SK-N-SH treated with all-trans-retinoic acid at 6 μM for 48 hours (cell line): ENCODE measurements around the gene SPART.

Source experiments
- CSRNP3 ChIP-seq: fragments of 250-450 bp; sonication (Bioruptor Pico); IDR thresholded peaks from 2 replicates; pipeline ENCODE4 v1.5.1; 2021; ENCODE audit warnings: mild to moderate bottlenecking, moderate library complexity
- ISL1 ChIP-seq: fragments of 250-450 bp; sonication (Bioruptor Pico); IDR thresholded peaks from 2 replicates; pipeline ENCODE4 v2.1.2; 2022; ENCODE audit warnings: mild to moderate bottlenecking, moderate library complexity
- PATZ1 ChIP-seq: fragments of 250-450 bp; sonication (Bioruptor Pico); IDR thresholded peaks from 2 replicates; pipeline ENCODE4 v1.8.0; 2020; ENCODE audit warnings: mild to moderate bottlenecking, moderate library complexity, borderline replicate concordance
- RARB ChIP-seq: fragments of 250-450 bp; sonication (Bioruptor Pico); IDR thresholded peaks from 2 replicates; pipeline ENCODE4 v1.8.0; 2021; ENCODE audit warnings: mild to moderate bottlenecking, moderate library complexity
- ZFP30 ChIP-seq: fragments of 450-650 bp; formaldehyde crosslinking; IDR thresholded peaks from 2 replicates; pipeline ENCODE4 v1.5.0; 2022; ENCODE audit warnings: mild to moderate bottlenecking, moderate library complexity
- ZNF8 ChIP-seq: fragments of 450-650 bp; formaldehyde crosslinking; IDR thresholded peaks from 2 replicates; pipeline ENCODE4 v1.5.0; 2020; ENCODE audit warnings: mild to moderate bottlenecking, moderate library complexity

- TF ChIP-seq CSRNP3 (CRISPR knock-in tag) (no peak), PATZ1 (CRISPR knock-in tag) (no peak), ISL1 (CRISPR knock-in tag) (no peak), RARB (CRISPR knock-in tag) (no peak), ZNF8 (CRISPR knock-in tag) (no peak), ZFP30 (CRISPR knock-in tag) (no peak)
Observed at GRCh38 chr13:36366031-36366430, 19.8 kb upstream of the SPART start.
